HepG2 (cell line): ENCODE data around the gene POLR1E. TPM values are rescaled to one million over a fixed set of nuclear protein-coding genes. Genes with fewer than 3 reads are reported as not detected.

ENCODE experiments used
- ATAC-seq: fragments of 200-7000 bp; cut with Tn5 transposase; 3 replicates; pipeline ENCODE4 v1.9.1; 2020; ENCODE audit warnings: mild to moderate bottlenecking, moderate library complexity
- BruUV-seq: library from RNA; stranded (reverse); fragments of 400-500 nt; replicated peaks from 2 replicates; lab custom pipeline; 2021; lab: Mats Ljungman, UMichigan
- CTCF ChIA-PET: fragments of 300-600 bp; formaldehyde crosslinking; extraction: SDS; loops from one replicate; lab custom pipeline; 2021; ENCODE audit warnings: low total read pairs, inconsistent platforms, low intra/inter-chr PET ratio; lab: Yijun Ruan, JAX
- POLR2A ChIA-PET: fragments of 350-600 bp; sonication (Branson Sonifier 250); formaldehyde crosslinking; loops from one replicate; lab custom pipeline; 2020; ENCODE audit warnings: antibody characterized with exemption, inconsistent platforms; lab: Yijun Ruan, JAX
- DNase-seq: peaks from one replicate; pipeline ENCODE4 v3.0.0-alpha.2; 2015; ENCODE audit warnings: low spot score
- FAIRE-seq: peaks from 3 replicates; lab custom pipeline; 2011; peaks lifted over from hg19 to GRCh38; lab: Jason Lieb, UNC
- H2AFZ ChIP-seq: one replicate; pipeline ENCODE4 v1.6.1; 2011; ENCODE audit warnings: low read length, inconsistent platforms
- H3K27ac ChIP-seq: fragments of 300-600 bp; 3 replicates; pipeline ENCODE4 v1.8.0; 2011; ENCODE audit warnings: mixed run types, mild to moderate bottlenecking, mixed read lengths, low read length, inconsistent platforms; ENCODE audit not compliant: insufficient read depth; ENCODE audit errors: extremely low read length
- H3K27me3 ChIP-seq, 2 experiments: fragments of 200-600 bp in 1 of 2; 2 replicates in 1 of 2; 3 replicates in 1 of 2; pipeline versions ENCODE4 v1.6.0 to v1.8.0; 2011; ENCODE audit warnings: low read length in 2 of 2, mild to moderate bottlenecking in 2 of 2, moderate library complexity in 2 of 2, inconsistent platforms in 1 of 2; ENCODE audit not compliant: insufficient read depth in 2 of 2, control insufficient read depth in 1 of 2
- H3K36me3 ChIP-seq, 2 experiments: fragments of 200-600 bp in 1 of 2; replicated peaks in 1 of 2; 2 replicates in 1 of 2; 3 replicates in 1 of 2; pipeline versions ENCODE4 v1.5.1 to v1.8.0; 2011; ENCODE audit warnings: low read length in 2 of 2, inconsistent platforms in 1 of 2; ENCODE audit not compliant: insufficient read depth in 2 of 2, control insufficient read depth in 1 of 2
- H3K4me1 ChIP-seq: 2 replicates; pipeline ENCODE4 v1.5.1; 2012; ENCODE audit warnings: low read length, inconsistent platforms; ENCODE audit not compliant: insufficient read depth
- H3K4me2 ChIP-seq: 2 replicates; pipeline ENCODE4 v1.6.0; 2011; ENCODE audit warnings: low read depth, low read length, inconsistent platforms
- H3K4me3 ChIP-seq, 3 experiments: fragments of 200-600 bp in 1 of 3; sonication (generic), shearing (Covaris generic) in 1 of 3; replicated peaks in 1 of 3; 2 replicates each; pipeline ENCODE4 v1.5.1; 2011 to 2016; ENCODE audit warnings: low read length in 3 of 3, inconsistent platforms in 2 of 3, low read depth in 2 of 3, mild to moderate bottlenecking in 2 of 3, control low read depth in 1 of 3, mixed read lengths in 1 of 3; ENCODE audit not compliant: insufficient read depth in 1 of 3
- H3K79me2 ChIP-seq: one replicate; pipeline ENCODE4 v1.6.1; 2011; ENCODE audit warnings: low read length, inconsistent platforms; ENCODE audit not compliant: insufficient read depth
- H3K9ac ChIP-seq: 2 replicates; pipeline ENCODE4 v1.6.0; 2011; ENCODE audit warnings: mild to moderate bottlenecking, low read depth, low read length, inconsistent platforms; ENCODE audit not compliant: insufficient read depth
- H3K9me3 ChIP-seq: 2 replicates; pipeline ENCODE4 v1.5.1; 2012; ENCODE audit warnings: mild to moderate bottlenecking, low read length
- H4K20me1 ChIP-seq: 2 replicates; pipeline ENCODE4 v1.6.0; 2011; ENCODE audit warnings: inconsistent platforms, mild to moderate bottlenecking, low read length, moderate library complexity; ENCODE audit not compliant: insufficient read depth
- DBP ChIP-seq: sonication (generic); formaldehyde crosslinking; IDR thresholded peaks from 2 replicates; pipeline ENCODE4 v1.4.0; 2020; ENCODE audit warnings: missing genetic modification reagents; ENCODE audit errors: not compliant biosample characterization
- FOXA1 ChIP-seq, 2 experiments: fragments of 450-650 bp in 1 of 2; sonication (generic) in 1 of 2; formaldehyde crosslinking in 1 of 2; IDR thresholded peaks; 2 replicates each; pipeline versions ENCODE4 v1.4.0 to v1.6.1; 2016 to 2020; ENCODE audit warnings: missing genetic modification reagents in 1 of 2
- HDAC6 ChIP-seq: fragments of 200-600 bp; sonication (generic); IDR thresholded peaks from 2 replicates; pipeline ENCODE4 v1.7.0; 2017; ENCODE audit warnings: mild to moderate bottlenecking, antibody characterized with exemption, low read length, low read depth
- HMGXB4 ChIP-seq, 2 experiments: sonication (generic) in 1 of 2; formaldehyde crosslinking in 1 of 2; IDR thresholded peaks; 2 replicates each; pipeline versions ENCODE4 v1.4.0 to v1.6.1; 2018 to 2020; ENCODE audit warnings: missing genetic modification reagents in 2 of 2, borderline replicate concordance in 1 of 2, low read depth in 1 of 2, mild to moderate bottlenecking in 1 of 2, missing biosample characterization in 1 of 2
- HOMEZ ChIP-seq: IDR thresholded peaks from 2 replicates; pipeline ENCODE4 v1.6.1; 2016; ENCODE audit warnings: low read depth
- KLF15 ChIP-seq: sonication (generic); formaldehyde crosslinking; IDR thresholded peaks from 2 replicates; pipeline ENCODE4 v1.8.1; 2023; ENCODE audit warnings: borderline replicate concordance, mild to moderate bottlenecking, inconsistent platforms, missing genetic modification reagents, mixed read lengths
- MAF1 ChIP-seq: sonication (generic); formaldehyde crosslinking; IDR thresholded peaks from 2 replicates; pipeline ENCODE4 v1.5.0; 2020; ENCODE audit warnings: missing genetic modification reagents, borderline replicate concordance
- PCBP1 ChIP-seq: fragments of 200-400 bp; formaldehyde crosslinking; IDR thresholded peaks from 2 replicates; pipeline ENCODE4 v1.6.1; 2017; ENCODE audit warnings: mild to moderate bottlenecking, low read depth, low read length, borderline replicate concordance
- POGZ ChIP-seq: sonication (generic); formaldehyde crosslinking; IDR thresholded peaks from 2 replicates; pipeline ENCODE4 v1.4.0; 2020; ENCODE audit warnings: mild to moderate bottlenecking, missing genetic modification reagents
- PREB ChIP-seq: sonication (generic); formaldehyde crosslinking; IDR thresholded peaks from 2 replicates; pipeline ENCODE4 v1.4.0; 2020; ENCODE audit warnings: missing genetic modification reagents
- ZIK1 ChIP-seq: sonication (generic); formaldehyde crosslinking; IDR thresholded peaks from 2 replicates; pipeline ENCODE4 v1.5.0; 2020; ENCODE audit warnings: mild to moderate bottlenecking, low read depth, missing genetic modification reagents, borderline replicate concordance
- ZNF225 ChIP-seq: sonication (generic); formaldehyde crosslinking; IDR thresholded peaks from 2 replicates; pipeline ENCODE4 v1.4.0; 2020; ENCODE audit warnings: mild to moderate bottlenecking, missing genetic modification reagents
- WGBS: methylation state at CpG from one replicate; pipeline ENCODE4 v1.1.6; 2017; ENCODE audit warnings: low lambda C conversion rate; 5-methylcytosine and 5-hydroxymethylcytosine counted together
- in situ Hi-C: cut with HindIII; loops from 2 replicates; pipeline ENCODE4 v1.10.0; 2017; ENCODE audit warnings: low pct_unique_long_range_greater_than_20kb; ENCODE audit not compliant: extremely low pct_ligation_motif_present
- intact Hi-C: fragments of 100-400 bp; cut with micrococcal nuclease; formaldehyde crosslinking; loops from one replicate; pipeline ENCODE4 v1.10.0; 2022; ENCODE audit not compliant: unreplicated experiment
- polyA plus RNA-seq, 8 experiments: library from polyadenylated mRNA; depleted of rRNA in 3 of 8; stranded (reverse) in 7 of 8; unstranded in 1 of 8; fragments of >200 nt; fragmentation: Illumina TruSeq in 4 of 8; extraction: Trizol in 4 of 8; gene quantifications; 2 replicates each; pipeline versions ENCODE4 v1.2.1 to v1.2.3, GENCODE V29; 2011 to 2016; ENCODE audit warnings: low read depth in 4 of 8, missing spikeins in 1 of 8, mixed read lengths in 1 of 8; ENCODE audit not compliant: insufficient read depth in 1 of 8
- total RNA-seq, 5 experiments: library from RNA; depleted of rRNA; stranded (reverse); fragments of >200 nt; fragmentation: Illumina TruSeq; extraction: Trizol; gene quantifications; 2 replicates each; pipeline ENCODE4 v1.2.3, GENCODE V29; 2016; ENCODE audit warnings: low read depth in 1 of 5
- TF ChIP-seq, protein P1 (sequence below): sonication (generic); formaldehyde crosslinking; IDR thresholded peaks from 2 replicates; pipeline ENCODE4 v1.8.0; 2022; ENCODE audit warnings: low read depth, missing genetic modification reagents
- TF ChIP-seq, protein P2 (sequence below): sonication (generic); formaldehyde crosslinking; IDR thresholded peaks from 2 replicates; pipeline ENCODE4; 2020; ENCODE audit warnings: missing genetic modification reagents, mild to moderate bottlenecking, borderline replicate concordance

The POLR1E gene
- total and polyA plus RNA-seq, 2 of the 13 experiments (the other 11 are each of a cell fraction or from before 2014, with no cell fraction given) = 23.0 to 37.8 TPM

DNA sequence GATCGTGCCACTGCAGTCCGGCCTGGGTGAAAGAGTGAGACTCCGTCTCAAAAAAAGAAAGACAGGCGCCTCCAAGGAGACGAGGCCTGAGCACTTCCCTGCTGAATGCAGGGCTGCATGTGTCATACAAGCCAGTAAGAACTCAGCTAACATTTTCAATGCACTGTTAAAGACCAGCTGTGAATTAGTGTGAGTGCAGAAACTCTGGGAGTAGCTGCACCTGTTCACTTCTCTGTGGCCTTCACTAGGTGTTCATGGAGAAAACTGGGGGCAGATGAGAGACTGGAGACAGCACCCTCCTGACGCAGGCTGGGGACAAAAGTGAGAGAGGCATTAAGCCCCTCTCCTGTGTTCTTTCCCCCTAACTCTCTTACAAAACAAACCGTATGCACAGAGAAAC, 48.7 kb downstream of the POLR1E start:
- intact Hi-C loops (no loop called here), in situ Hi-C loops (no loop called here)
- Histone ChIP-seq H4K20me1 (no peaks in the 10 kb centered on the region), H3K36me3 (peaks cover 3 to 4% of the 10 kb centered on the region in 2 experiments; a peak in 2 of 5 replicates), H3K9me3 (no peaks in the 10 kb centered on the region), H3K4me2 (no peak overlapping the region), H3K4me1 (no peaks in the 10 kb centered on the region), H3K9ac (no peak overlapping the region), H3K27ac (no peak overlapping the region), H2AFZ (no peak overlapping the region), H3K4me3 (no peak overlapping the region), H3K27me3 (no peaks in the 10 kb centered on the region), H3K79me2 (no peaks in the 10 kb centered on the region)
- CTCF ChIA-PET = no interaction called here
- 93% methylated on average over 7 of the region's 7 CpGs for WGBS
- no peak for FAIRE-seq
- no peak for ATAC-seq
- BruUV-seq = no TSS peak
- POLR2A ChIA-PET = no interaction called here
- no peak for DNase-seq
- TF ChIP-seq, protein P1, sequence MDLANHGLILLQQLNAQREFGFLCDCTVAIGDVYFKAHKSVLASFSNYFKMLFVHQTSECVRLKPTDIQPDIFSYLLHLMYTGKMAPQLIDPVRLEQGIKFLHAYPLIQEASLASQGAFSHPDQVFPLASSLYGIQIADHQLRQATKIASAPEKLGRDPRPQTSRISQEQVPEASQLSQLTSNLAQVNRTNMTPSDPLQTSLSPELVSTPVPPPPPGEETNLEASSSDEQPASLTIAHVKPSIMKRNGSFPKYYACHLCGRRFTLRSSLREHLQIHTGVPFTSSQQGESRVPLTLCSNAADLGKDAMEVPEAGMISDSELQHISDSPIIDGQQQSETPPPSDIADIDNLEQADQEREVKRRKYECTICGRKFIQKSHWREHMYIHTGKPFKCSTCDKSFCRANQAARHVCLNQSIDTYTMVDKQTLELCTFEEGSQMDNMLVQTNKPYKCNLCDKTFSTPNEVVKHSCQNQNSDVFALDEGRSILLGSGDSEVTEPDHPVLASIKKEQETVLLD = no peak
- TF ChIP-seq KLF15 (CRISPR knock-in tag) = no peak
- TF ChIP-seq HDAC6 = no peak
- no peak for TF ChIP-seq ZIK1 (CRISPR knock-in tag)
- no peak for TF ChIP-seq DBP (CRISPR knock-in tag)
- TF ChIP-seq HOMEZ (CRISPR knock-in tag) = no peak
- TF ChIP-seq PREB (CRISPR knock-in tag) = no peak
- no peak for TF ChIP-seq ZNF225 (CRISPR knock-in tag)
- TF ChIP-seq POGZ (CRISPR knock-in tag) = no peak
- TF ChIP-seq PCBP1 = no peak
- TF ChIP-seq, protein P2, sequence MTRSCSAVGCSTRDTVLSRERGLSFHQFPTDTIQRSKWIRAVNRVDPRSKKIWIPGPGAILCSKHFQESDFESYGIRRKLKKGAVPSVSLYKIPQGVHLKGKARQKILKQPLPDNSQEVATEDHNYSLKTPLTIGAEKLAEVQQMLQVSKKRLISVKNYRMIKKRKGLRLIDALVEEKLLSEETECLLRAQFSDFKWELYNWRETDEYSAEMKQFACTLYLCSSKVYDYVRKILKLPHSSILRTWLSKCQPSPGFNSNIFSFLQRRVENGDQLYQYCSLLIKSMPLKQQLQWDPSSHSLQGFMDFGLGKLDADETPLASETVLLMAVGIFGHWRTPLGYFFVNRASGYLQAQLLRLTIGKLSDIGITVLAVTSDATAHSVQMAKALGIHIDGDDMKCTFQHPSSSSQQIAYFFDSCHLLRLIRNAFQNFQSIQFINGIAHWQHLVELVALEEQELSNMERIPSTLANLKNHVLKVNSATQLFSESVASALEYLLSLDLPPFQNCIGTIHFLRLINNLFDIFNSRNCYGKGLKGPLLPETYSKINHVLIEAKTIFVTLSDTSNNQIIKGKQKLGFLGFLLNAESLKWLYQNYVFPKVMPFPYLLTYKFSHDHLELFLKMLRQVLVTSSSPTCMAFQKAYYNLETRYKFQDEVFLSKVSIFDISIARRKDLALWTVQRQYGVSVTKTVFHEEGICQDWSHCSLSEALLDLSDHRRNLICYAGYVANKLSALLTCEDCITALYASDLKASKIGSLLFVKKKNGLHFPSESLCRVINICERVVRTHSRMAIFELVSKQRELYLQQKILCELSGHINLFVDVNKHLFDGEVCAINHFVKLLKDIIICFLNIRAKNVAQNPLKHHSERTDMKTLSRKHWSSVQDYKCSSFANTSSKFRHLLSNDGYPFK (CRISPR knock-in tag) = no peak
- TF ChIP-seq HMGXB4 (CRISPR knock-in tag; IDR thresholded peaks at IDR 0.05; ENCODE audit: borderline replicate concordance in 1 of 2, low read depth in 1 of 2) = no peak
- no peak for TF ChIP-seq FOXA1 (IDR thresholded peaks at IDR 0.05)
- no peak for TF ChIP-seq FOXA1 (CRISPR knock-in tag; IDR thresholded peaks at IDR 0.05)
- TF ChIP-seq MAF1 (CRISPR knock-in tag) = no peak
